Keratinocyte (primary cell): Measurements from ENCODE around the gene MED26.

Experiments used
- EZH2 ChIP-seq: IDR thresholded peaks from one replicate; pipeline ENCODE4 v1.6.1; 2012; ENCODE audit warnings: inconsistent platforms, mild to moderate bottlenecking, low read length, moderate library complexity
- TF ChIP-seq, protein P1 (sequence below), 3 experiments: IDR thresholded peaks in 1 of 3; conservative IDR thresholded peaks in 1 of 3; optimal IDR thresholded peaks in 1 of 3; 2 replicates in 2 of 3; 3 replicates in 1 of 3; pipeline versions ENCODE3 to v1.5.1; 2011; ENCODE audit warnings: low read length in 3 of 3, mild to moderate bottlenecking in 3 of 3, moderate library complexity in 2 of 3, control low read depth in 1 of 3, inconsistent platforms in 1 of 3; ENCODE audit not compliant: insufficient read depth in 2 of 3; ENCODE audit errors: extremely low read depth in 1 of 3

DNA sequence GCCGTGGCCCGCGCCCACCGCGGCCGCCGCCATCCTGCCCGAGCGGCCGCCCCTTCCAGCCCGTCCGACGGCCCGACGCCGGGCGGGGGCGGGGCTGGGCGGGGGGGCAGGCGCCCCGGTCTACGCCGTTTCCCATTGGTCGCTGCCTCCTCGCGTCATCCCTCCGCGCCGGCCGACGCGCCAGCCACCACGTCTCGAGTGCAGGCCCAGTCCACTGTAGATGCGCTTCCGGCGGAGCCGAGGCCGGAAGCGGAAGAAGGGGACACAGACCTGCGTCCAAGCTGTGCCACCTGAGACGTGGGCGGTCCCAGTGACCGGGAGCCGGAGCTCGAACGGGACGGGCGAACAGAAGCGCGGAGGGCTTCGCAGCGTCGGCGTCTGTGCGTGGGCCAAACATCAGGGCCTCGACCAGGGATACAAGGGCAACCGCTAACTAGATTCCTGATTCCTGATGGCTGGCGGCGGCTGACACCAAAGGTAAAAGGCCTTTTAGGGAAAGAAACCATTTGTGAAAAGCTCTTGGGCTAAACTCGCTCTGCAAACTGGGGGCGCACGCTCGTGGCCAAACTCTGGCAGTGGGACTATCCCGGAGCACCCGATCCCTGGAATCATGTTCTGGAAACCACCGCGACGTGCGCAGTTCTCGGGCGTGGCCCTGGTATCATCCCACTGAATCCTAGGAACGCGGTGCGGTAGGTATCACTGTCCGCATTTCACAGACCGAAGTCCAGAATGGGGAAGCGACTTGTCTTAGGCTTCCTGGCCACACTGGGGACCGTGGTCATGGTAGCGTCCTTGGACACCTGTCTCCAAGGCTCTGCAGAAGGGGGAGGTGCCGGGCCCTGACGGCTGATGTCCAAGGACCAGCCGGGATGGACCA is 55.4 kb downstream of the MED26 start, which contains the start of gene SLC35E1:
- TF ChIP-seq, protein P1, sequence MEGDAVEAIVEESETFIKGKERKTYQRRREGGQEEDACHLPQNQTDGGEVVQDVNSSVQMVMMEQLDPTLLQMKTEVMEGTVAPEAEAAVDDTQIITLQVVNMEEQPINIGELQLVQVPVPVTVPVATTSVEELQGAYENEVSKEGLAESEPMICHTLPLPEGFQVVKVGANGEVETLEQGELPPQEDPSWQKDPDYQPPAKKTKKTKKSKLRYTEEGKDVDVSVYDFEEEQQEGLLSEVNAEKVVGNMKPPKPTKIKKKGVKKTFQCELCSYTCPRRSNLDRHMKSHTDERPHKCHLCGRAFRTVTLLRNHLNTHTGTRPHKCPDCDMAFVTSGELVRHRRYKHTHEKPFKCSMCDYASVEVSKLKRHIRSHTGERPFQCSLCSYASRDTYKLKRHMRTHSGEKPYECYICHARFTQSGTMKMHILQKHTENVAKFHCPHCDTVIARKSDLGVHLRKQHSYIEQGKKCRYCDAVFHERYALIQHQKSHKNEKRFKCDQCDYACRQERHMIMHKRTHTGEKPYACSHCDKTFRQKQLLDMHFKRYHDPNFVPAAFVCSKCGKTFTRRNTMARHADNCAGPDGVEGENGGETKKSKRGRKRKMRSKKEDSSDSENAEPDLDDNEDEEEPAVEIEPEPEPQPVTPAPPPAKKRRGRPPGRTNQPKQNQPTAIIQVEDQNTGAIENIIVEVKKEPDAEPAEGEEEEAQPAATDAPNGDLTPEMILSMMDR (optimal IDR thresholded peaks at IDR 0.05 in 1 of 3, IDR thresholded peaks at IDR 0.05 in 1 of 3, conservative IDR thresholded peaks at IDR 0.05 in 1 of 3; ENCODE audit: extremely low read depth in 1 of 3, insufficient read depth in 2 of 3, low read length in 3 of 3), result no peak
- TF ChIP-seq EZH2, result no peak
